Suppressor macrophage treated with lipopolysaccharide for 4 hours (primary cell): ENCODE measurements around the gene STXBP4.

ENCODE experiments used
- DNase-seq: peaks from one replicate; pipeline ENCODE4 v3.0.0-alpha.2; 2020

STXBP4 gene

GRCh38 chr17:55175788-55176427, 207.3 kb downstream of the STXBP4 start:
- no peak for DNase-seq

GRCh38 chr17:55177159-55177854, 208.7 kb downstream of the STXBP4 start:
- DNase-seq, result no peak

GRCh38 chr17:55177855-55178217, 209.3 kb downstream of the STXBP4 start:
- no peak for DNase-seq

GRCh38 chr17:55186937-55187770, 218.6 kb downstream of the STXBP4 start:
- DNase-seq, result no peak

- DNase-seq, result no peak
These were observed 222.2 kb downstream of the STXBP4 start for GRCh38 chr17:55190748-55191147.

GRCh38 chr17:55198690-55199370, 230.3 kb downstream of the STXBP4 start:
- no peak for DNase-seq

GRCh38 chr17:55200904-55201303, 232.3 kb downstream of the STXBP4 start:
- DNase-seq, result no peak

GRCh38 chr17:55201308-55201932, 232.9 kb downstream of the STXBP4 start:
- no peak for DNase-seq

- DNase-seq, result no peak
These were observed 234.3 kb downstream of the STXBP4 start for GRCh38 chr17:55202896-55203295.

GRCh38 chr17:55208078-55208812, 239.7 kb downstream of the STXBP4 start:
- DNase-seq, result no peak

GRCh38 chr17:55210292-55210691, 241.7 kb downstream of the STXBP4 start:
- DNase-seq, result no peak

GRCh38 chr17:55212880-55213279, 244.3 kb downstream of the STXBP4 start:
- DNase-seq, result no peak

GRCh38 chr17:55215711-55216110, 247.1 kb downstream of the STXBP4 start:
- no peak for DNase-seq

GRCh38 chr17:55216888-55217287, 248.3 kb downstream of the STXBP4 start:
- no peak for DNase-seq

GRCh38 chr17:55219459-55219858, 250.9 kb downstream of the STXBP4 start:
- DNase-seq, result no peak

- no peak for DNase-seq
These were observed 251.4 kb downstream of the STXBP4 start for GRCh38 chr17:55219934-55220333.
